ENCODE data around the gene CD58.

The CD58 gene

GRCh38 chr1:116553386-116554115 lies 17.3 kb downstream of the CD58 start:
- in situ Hi-C loops (cut with HindIII; ENCODE audit: low sequenced_read_pairs) = no loop called here

- in situ Hi-C loops (cut with HindIII; ENCODE audit: low sequenced_read_pairs) = no loop called here
Observed at GRCh38 chr1:116546354-116546977, 24.4 kb downstream of the CD58 start.

- in situ Hi-C loops (cut with HindIII; ENCODE audit: low sequenced_read_pairs) = no loop called here
Observed at GRCh38 chr1:116545359-116545705, 25.5 kb downstream of the CD58 start.

GRCh38 chr1:116544588-116545358 lies 26.1 kb downstream of the CD58 start:
- in situ Hi-C loops (cut with HindIII; ENCODE audit: low sequenced_read_pairs) = no loop called here

- in situ Hi-C loops (cut with HindIII; ENCODE audit: low sequenced_read_pairs) = no loop called here
Observed at GRCh38 chr1:116540088-116540487, 30.7 kb downstream of the CD58 start.

GRCh38 chr1:116538544-116538943 lies 32.3 kb downstream of the CD58 start:
- in situ Hi-C loops (cut with HindIII; ENCODE audit: low sequenced_read_pairs) = no loop called here

- in situ Hi-C loops (cut with HindIII; ENCODE audit: low sequenced_read_pairs) = no loop called here
Observed at GRCh38 chr1:116537898-116538297, 32.9 kb downstream of the CD58 start.

- in situ Hi-C loops (cut with HindIII; ENCODE audit: low sequenced_read_pairs) = no loop called here
Observed at GRCh38 chr1:116537040-116537831, 33.6 kb downstream of the CD58 start.

GRCh38 chr1:116534014-116534739 lies 36.6 kb downstream of the CD58 start:
- in situ Hi-C loops (cut with HindIII; ENCODE audit: low sequenced_read_pairs) = no loop called here

GRCh38 chr1:116533429-116533820 lies 37.4 kb downstream of the CD58 start:
- in situ Hi-C loops (cut with HindIII; ENCODE audit: low sequenced_read_pairs) = no loop called here

GRCh38 chr1:116532671-116533428 lies 38.0 kb downstream of the CD58 start:
- in situ Hi-C loops (cut with HindIII; ENCODE audit: low sequenced_read_pairs) = no loop called here

GRCh38 chr1:116531917-116532316 lies 38.9 kb downstream of the CD58 start:
- in situ Hi-C loops (cut with HindIII; ENCODE audit: low sequenced_read_pairs) = no loop called here

GRCh38 chr1:116529681-116530080 lies 41.1 kb downstream of the CD58 start:
- in situ Hi-C loops (cut with HindIII; ENCODE audit: low sequenced_read_pairs) = no loop called here

- in situ Hi-C loops (cut with HindIII; ENCODE audit: low sequenced_read_pairs) = no loop called here
Observed at GRCh38 chr1:116529199-116529631, 41.6 kb downstream of the CD58 start.

GRCh38 chr1:116528329-116529083 lies 42.3 kb downstream of the CD58 start:
- in situ Hi-C loops (cut with HindIII; ENCODE audit: low sequenced_read_pairs) = no loop called here

- in situ Hi-C loops (cut with HindIII; ENCODE audit: low sequenced_read_pairs) = no loop called here
Observed at GRCh38 chr1:116525440-116525839, 45.4 kb downstream of the CD58 start.

- in situ Hi-C loops (cut with HindIII; ENCODE audit: low sequenced_read_pairs) = no loop called here
Observed at GRCh38 chr1:116521186-116521585, 49.6 kb downstream of the CD58 start.

- in situ Hi-C loops (cut with HindIII; ENCODE audit: low sequenced_read_pairs) = no loop called here
Observed at GRCh38 chr1:116518400-116518799, 52.4 kb downstream of the CD58 start.

- in situ Hi-C loops (cut with HindIII; ENCODE audit: low sequenced_read_pairs) = no loop called here
Observed at GRCh38 chr1:116516631-116517030, 54.2 kb downstream of the CD58 start.

Measured in endothelial cell of hepatic sinusoid (primary cell).